ENCODE data around the gene SLC39A7. TPM values are rescaled to one million over a fixed set of nuclear protein-coding genes. Genes with fewer than 3 reads are reported as not detected.

SLC39A7 gene
- total RNA-seq, 2 donors from 2014 or later = 71.3 to 106 TPM

GRCh38 chr6:33252759-33253158, 52.1 kb downstream of the SLC39A7 start:
- H3K4me1 ChIP-seq (ENCODE audit: control insufficient read depth in 1 of 2, low read depth in 2 of 2) = peaks cover 12 to 25% of the 10 kb centered on the region in 2 donors
- no peaks in the 10 kb centered on the region for H3K27me3 ChIP-seq (replicated peaks; ENCODE audit: insufficient read depth)
- no peak for ATAC-seq (ENCODE audit: insufficient number of reproducible peaks, low FRiP score, low read depth)
- TF ChIP-seq CTCF (IDR thresholded peaks at IDR 0.05) = no peak
- peaks cover 10% of the 10 kb centered on the region for H3K36me3 ChIP-seq
- no peak overlapping the region for H3K4me3 ChIP-seq
- no peaks in the 10 kb centered on the region for H3K9me3 ChIP-seq
- no peak overlapping the region for H3K27ac ChIP-seq
- no peak for DNase-seq (ENCODE audit: low spot score)

Other genes starting within 250 kb of the SLC39A7 start
- gene HLA-DMA, start 247.8 kb upstream of the SLC39A7 start, total RNA-seq = 10 to 100 TPM; 41.7 to 53.2 TPM
- gene BRD2, start 232.3 kb upstream of the SLC39A7 start, total RNA-seq = 100 to 1,000 TPM; 134 to 169 TPM
- 10 to 100 TPM in 1 of 2 donors, 1 to 10 TPM in 1; 5.8 to 19.4 TPM for gene HLA-DOA, start 191.3 kb upstream of the SLC39A7 start, total RNA-seq
- 100 to 1,000 TPM; 141 to 148 TPM for gene HLA-DPA1, start 127.2 kb upstream of the SLC39A7 start, total RNA-seq
- gene HLA-DPB1, start 124.9 kb upstream of the SLC39A7 start, total RNA-seq = 100 to 1,000 TPM in 1 of 2 donors, 10 to 100 TPM in 1; 78.4 to 112 TPM
- gene COL11A2, start 8.4 kb upstream of the SLC39A7 start, total RNA-seq = 1 to 10 TPM; 1.9 to 3.4 TPM
- gene RXRB, start 202 bp upstream of the SLC39A7 start, total RNA-seq = 10 to 100 TPM; 38.7 to 47.2 TPM
- gene HSD17B8, start 3.8 kb downstream of the SLC39A7 start, total RNA-seq = 10 to 100 TPM in 1 of 2 donors, 1 to 10 TPM in 1; 4.0 to 15.0 TPM
- gene RING1, start 7.6 kb downstream of the SLC39A7 start, total RNA-seq = 10 to 100 TPM; 13.2 to 17.3 TPM
- gene VPS52, start 71.0 kb downstream of the SLC39A7 start, total RNA-seq = 10 to 100 TPM; 31.4 to 43.2 TPM
- 1,000 to 10,000 TPM; 1,163 to 1,178 TPM for gene RPS18, start 71.2 kb downstream of the SLC39A7 start, total RNA-seq
- gene B3GALT4, start 76.3 kb downstream of the SLC39A7 start, total RNA-seq = 10 to 100 TPM; 18.1 to 27.3 TPM
- 10 to 100 TPM; 42.6 to 60.3 TPM for gene WDR46, start 88.4 kb downstream of the SLC39A7 start, total RNA-seq
- 10 to 100 TPM; 26.8 to 31.9 TPM for gene PFDN6, start 88.7 kb downstream of the SLC39A7 start, total RNA-seq
- gene RGL2, start 98.1 kb downstream of the SLC39A7 start, total RNA-seq = 10 to 100 TPM; 49.9 to 83.5 TPM
- gene TAPBP, start 113.2 kb downstream of the SLC39A7 start, total RNA-seq = 100 to 1,000 TPM in 1 of 2 donors, 10 to 100 TPM in 1; 88.0 to 107 TPM
- 10 to 100 TPM; 15.0 to 29.5 TPM for gene ZBTB22, start 116.9 kb downstream of the SLC39A7 start, total RNA-seq
- gene DAXX, start 122.1 kb downstream of the SLC39A7 start, total RNA-seq = 10 to 100 TPM; 32.4 to 78.5 TPM
- under 1 TPM; 0.81 to 0.85 TPM for gene KIFC1, start 191.0 kb downstream of the SLC39A7 start, total RNA-seq
- 100 to 1,000 TPM in 1 of 2 donors, 10 to 100 TPM in 1; 82.0 to 104 TPM for gene PHF1, start 210.1 kb downstream of the SLC39A7 start, total RNA-seq
- gene CUTA, start 217.2 kb downstream of the SLC39A7 start, total RNA-seq = 100 to 1,000 TPM in 1 of 2 donors, 10 to 100 TPM in 1; 60.3 to 207 TPM
- 10 to 100 TPM; 16.2 to 24.6 TPM for gene SYNGAP1, start 219.2 kb downstream of the SLC39A7 start, total RNA-seq

All from thoracic aorta (tissue), 2 donors.